ENCODE results near the gene LYST. TPM values are rescaled to one million over a fixed set of nuclear protein-coding genes. Genes with fewer than 3 reads are reported as not detected.
"Not testable (repeated sequence)": the region's sequence is repeated elsewhere in the genome, so short reads cannot be mapped to it uniquely, and the experiment has no call there.

The LYST gene
- total RNA-seq, 1 donor from 2014 or later, result 72.4 TPM

GRCh38 chr1:235649368-235650163 lies 217.1 kb downstream of the LYST start, which contains the start of gene GNG4:
TSS of gene GNG4 (minus strand) at chr1:235649784. CDS start at chr1:235583838, 65,946 bp downstream.
- Histone ChIP-seq H3K4me3 (peak within 1 kb of the TSS; percentile 47), H3K4me1 (peaks cover 26% of the 10 kb centered on the region), H3K36me3 (no peaks in the 10 kb centered on the region), H3K27me3 (ENCODE audit: low read depth) (peaks cover 89% of the 10 kb centered on the region), H3K27ac (no peak within 1 kb of the TSS), H3K9me3 (no peaks in the 10 kb centered on the region)
- intact Hi-C loops (cut with DNase I), result no loop called here
- DNase-seq, result no peak
- no peak for TF ChIP-seq CTCF (IDR thresholded peaks at IDR 0.05)
- peak; percentile 52 for ATAC-seq

- intact Hi-C loops (cut with DNase I), result no loop called here
- peak; percentile 90 for ATAC-seq
- H3K27me3 ChIP-seq (ENCODE audit: low read depth), result peaks cover 88% of the 10 kb centered on the region
Observed at GRCh38 chr1:235648954-235649367, 217.7 kb downstream of the LYST start.

GRCh38 chr1:235648407-235648907 lies 218.2 kb downstream of the LYST start:
- Histone ChIP-seq H3K27ac (no peak overlapping the region), H3K4me1 (peaks cover 26% of the 10 kb centered on the region), H3K9me3 (no peaks in the 10 kb centered on the region), H3K36me3 (no peaks in the 10 kb centered on the region), H3K4me3 (peak overlapping the region; percentile 36), H3K27me3 (ENCODE audit: low read depth) (peaks cover 83% of the 10 kb centered on the region)
- TF ChIP-seq CTCF (IDR thresholded peaks at IDR 0.05), result no peak
- ATAC-seq (peak; percentile 9), DNase-seq (no peak)
- intact Hi-C loops (cut with DNase I), result no loop called here

More at GRCh38 chr1:235648954-235649367, 217.7 kb downstream of the LYST start:
- no peaks in the 10 kb centered on the region for H3K9me3 ChIP-seq
- H3K4me1 ChIP-seq, result peaks cover 26% of the 10 kb centered on the region
- no peak overlapping the region for H3K27ac ChIP-seq
- TF ChIP-seq CTCF (IDR thresholded peaks at IDR 0.05), result no peak
- H3K36me3 ChIP-seq, result no peaks in the 10 kb centered on the region
- peak overlapping the region; percentile 36 for H3K4me3 ChIP-seq
- peak; percentile 70 for DNase-seq

- H3K27ac ChIP-seq; H3K36me3 ChIP-seq; ATAC-seq; DNase-seq; H3K4me3 ChIP-seq; intact Hi-C loops (cut with DNase I); H3K9me3 ChIP-seq: not testable (repeated sequence)
- H3K4me1 ChIP-seq, result peaks cover 26% of the 10 kb centered on the region
- H3K27me3 ChIP-seq (ENCODE audit: low read depth), result peaks cover 80% of the 10 kb centered on the region
Observed at GRCh38 chr1:235647537-235647936, 219.2 kb downstream of the LYST start.

- ATAC-seq, result no peak
- Histone ChIP-seq H3K27ac (no peak overlapping the region), H3K27me3 (ENCODE audit: low read depth) (peaks cover 76% of the 10 kb centered on the region), H3K36me3 (no peaks in the 10 kb centered on the region), H3K4me1 (peaks cover 26% of the 10 kb centered on the region), H3K9me3 (no peaks in the 10 kb centered on the region), H3K4me3 (no peak overlapping the region)
- DNase-seq, result no peak
- no peak for TF ChIP-seq CTCF (IDR thresholded peaks at IDR 0.05)
- intact Hi-C loops (cut with DNase I), result no loop called here
Observed at GRCh38 chr1:235646463-235646862, 220.2 kb downstream of the LYST start.
